ENCODE data around the gene TENM4.

The TENM4 gene

DNA sequence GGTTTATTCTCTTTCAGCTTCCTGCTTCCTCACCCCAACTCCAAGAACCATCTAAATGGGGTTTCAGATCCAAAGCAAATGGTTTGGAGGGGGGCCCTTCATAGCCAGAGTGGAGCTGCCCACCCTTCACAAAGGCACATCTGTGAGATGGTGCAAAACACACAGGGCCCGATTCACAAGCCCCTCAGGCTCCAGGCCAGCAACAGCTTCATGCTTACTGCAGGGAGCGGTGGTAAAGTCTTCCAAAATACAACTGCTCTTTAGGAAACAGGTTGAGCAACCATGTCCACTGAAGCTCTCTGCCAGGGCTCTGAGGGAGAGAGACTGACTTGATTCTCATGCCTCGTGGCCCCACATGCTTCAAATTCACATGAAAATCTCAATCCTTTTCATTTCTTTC is 653.1 kb downstream of the TENM4 start:
- no peak overlapping the region for H3K27ac ChIP-seq (ENCODE audit: low read depth, low read length)
- no peaks in the 10 kb centered on the region for H3K4me1 ChIP-seq (ENCODE audit: control insufficient read depth, low read length)
- TF ChIP-seq EZH2phosphoT487 (IDR thresholded peaks at IDR 0.05; ENCODE audit: borderline replicate concordance, low read length), result no peak
- no peak for TF ChIP-seq CTCF (IDR thresholded peaks at IDR 0.05; ENCODE audit: low read depth, low read length, poor library complexity, severe bottlenecking)
- no peaks in the 10 kb centered on the region for H3K9me2 ChIP-seq (replicated peaks; ENCODE audit: control insufficient read depth, low read length)
- H3F3A ChIP-seq (ENCODE audit: control insufficient read depth, insufficient read depth), result no peaks in the 10 kb centered on the region
- H3K9me3 ChIP-seq (ENCODE audit: control insufficient read depth, insufficient read depth, low read length), result no peaks in the 10 kb centered on the region
- H3K27me3 ChIP-seq (ENCODE audit: control insufficient read depth, low read length), result no peaks in the 10 kb centered on the region
- no peak overlapping the region for H3K4me2 ChIP-seq (ENCODE audit: low read length)
- no peaks in the 10 kb centered on the region for H4K20me1 ChIP-seq (ENCODE audit: control insufficient read depth, insufficient read depth, low read depth, low read length)
- H3K79me2 ChIP-seq (ENCODE audit: control insufficient read depth, low read length), result no peaks in the 10 kb centered on the region
- H3K4me3 ChIP-seq (ENCODE audit: low read length), result no peak overlapping the region
- H3K36me3 ChIP-seq (ENCODE audit: control insufficient read depth, low read length), result no peaks in the 10 kb centered on the region

- Histone ChIP-seq H3K27me3 (ENCODE audit: control insufficient read depth, low read length) (no peaks in the 10 kb centered on the region), H3K9me3 (ENCODE audit: control insufficient read depth, insufficient read depth, low read length) (no peaks in the 10 kb centered on the region), H3F3A (ENCODE audit: control insufficient read depth, insufficient read depth) (no peaks in the 10 kb centered on the region), H3K9me2 (replicated peaks; ENCODE audit: control insufficient read depth, low read length) (no peaks in the 10 kb centered on the region), H3K79me2 (ENCODE audit: control insufficient read depth, low read length) (no peaks in the 10 kb centered on the region), H3K36me3 (ENCODE audit: control insufficient read depth, low read length) (no peaks in the 10 kb centered on the region), H3K4me1 (ENCODE audit: control insufficient read depth, low read length) (no peaks in the 10 kb centered on the region), H3K4me3 (ENCODE audit: low read length) (no peak overlapping the region), H4K20me1 (ENCODE audit: control insufficient read depth, insufficient read depth, low read depth, low read length) (no peaks in the 10 kb centered on the region), H3K27ac (ENCODE audit: low read depth, low read length) (no peak overlapping the region), H3K4me2 (ENCODE audit: low read length) (no peak overlapping the region)
- TF ChIP-seq EZH2phosphoT487 (IDR thresholded peaks at IDR 0.05; ENCODE audit: borderline replicate concordance, low read length) (no peak), CTCF (IDR thresholded peaks at IDR 0.05; ENCODE audit: low read depth, low read length, poor library complexity, severe bottlenecking) (no peak)
Observed at GRCh38 chr11:78786746-78787145, 654.1 kb downstream of the TENM4 start.

DNA sequence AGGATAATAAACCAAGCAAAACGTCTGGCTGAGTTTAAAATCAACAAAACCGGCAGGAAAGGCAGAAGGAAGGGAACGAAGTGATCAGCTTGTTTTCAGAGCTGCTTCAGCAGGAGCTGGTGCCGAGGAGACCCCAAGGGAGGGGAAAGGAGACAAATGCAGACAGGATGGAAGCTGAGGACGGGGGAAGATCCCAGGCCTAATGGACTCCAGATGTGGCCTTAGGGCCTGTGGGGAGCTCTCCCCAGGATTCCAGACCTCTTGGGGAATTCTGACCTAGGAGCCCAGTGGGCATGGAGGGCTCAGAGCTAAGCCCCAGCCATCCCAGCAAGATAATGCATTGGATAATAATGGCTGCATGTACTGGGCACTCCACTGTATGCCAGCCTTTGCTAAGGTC is 654.7 kb downstream of the TENM4 start:
- Histone ChIP-seq H3K9me3 (ENCODE audit: control insufficient read depth, insufficient read depth, low read length) (no peaks in the 10 kb centered on the region), H3F3A (ENCODE audit: control insufficient read depth, insufficient read depth) (no peaks in the 10 kb centered on the region), H3K27me3 (ENCODE audit: control insufficient read depth, low read length) (no peaks in the 10 kb centered on the region), H3K27ac (ENCODE audit: low read depth, low read length) (no peak overlapping the region), H3K4me1 (ENCODE audit: control insufficient read depth, low read length) (no peaks in the 10 kb centered on the region), H3K4me3 (ENCODE audit: low read length) (no peak overlapping the region), H3K79me2 (ENCODE audit: control insufficient read depth, low read length) (no peaks in the 10 kb centered on the region), H3K9me2 (replicated peaks; ENCODE audit: control insufficient read depth, low read length) (no peaks in the 10 kb centered on the region), H4K20me1 (ENCODE audit: control insufficient read depth, insufficient read depth, low read depth, low read length) (no peaks in the 10 kb centered on the region), H3K36me3 (ENCODE audit: control insufficient read depth, low read length) (no peaks in the 10 kb centered on the region), H3K4me2 (ENCODE audit: low read length) (no peak overlapping the region)
- TF ChIP-seq EZH2phosphoT487 (IDR thresholded peaks at IDR 0.05; ENCODE audit: borderline replicate concordance, low read length), result no peak
- no peak for TF ChIP-seq CTCF (IDR thresholded peaks at IDR 0.05; ENCODE audit: low read depth, low read length, poor library complexity, severe bottlenecking)

Measured in DOHH2 (cell line).